GM18870 (cell line): ENCODE results near the gene ZEB2.

ENCODE experiments used
- ATAC-seq: cut with Tn5 transposase; IDR thresholded peaks from one replicate; pipeline ENCODE4 v1.9.1; 2021; ENCODE audit warnings: moderate library complexity; ENCODE audit not compliant: unreplicated experiment

Gene ZEB2

GRCh38 chr2:144514616-144515091, 5.3 kb downstream of the ZEB2 start:
- no peak for ATAC-seq

- ATAC-seq = no peak
Measured at GRCh38 chr2:144513388-144514101, 6.4 kb downstream of the ZEB2 start.

- ATAC-seq = no peak
Measured at GRCh38 chr2:144512891-144513351, 7.0 kb downstream of the ZEB2 start.

GRCh38 chr2:144512470-144512869, 7.4 kb downstream of the ZEB2 start:
- no peak for ATAC-seq

- ATAC-seq = no peak
Measured at GRCh38 chr2:144511937-144512336, 8.0 kb downstream of the ZEB2 start.

- no peak for ATAC-seq
Measured at GRCh38 chr2:144511226-144511810, 8.6 kb downstream of the ZEB2 start.

- peak; percentile 60 for ATAC-seq
Measured at GRCh38 chr2:144510294-144510991, 9.5 kb downstream of the ZEB2 start.

- ATAC-seq = no peak
Measured at GRCh38 chr2:144509879-144510221, 10.1 kb downstream of the ZEB2 start.

GRCh38 chr2:144509001-144509878, 10.7 kb downstream of the ZEB2 start:
- ATAC-seq = no peak

GRCh38 chr2:144508172-144508851, 11.6 kb downstream of the ZEB2 start:
- ATAC-seq = no peak

- ATAC-seq = no peak
Measured at GRCh38 chr2:144507441-144508171, 12.3 kb downstream of the ZEB2 start.

GRCh38 chr2:144505245-144505831, 14.6 kb downstream of the ZEB2 start:
- ATAC-seq = no peak

GRCh38 chr2:144504218-144504641, 15.7 kb downstream of the ZEB2 start:
- ATAC-seq = no peak

GRCh38 chr2:144503242-144503641, 16.7 kb downstream of the ZEB2 start:
- no peak for ATAC-seq

- no peak for ATAC-seq
Measured at GRCh38 chr2:144502369-144502768, 17.6 kb downstream of the ZEB2 start.

- no peak for ATAC-seq
Measured at GRCh38 chr2:144501627-144502026, 18.3 kb downstream of the ZEB2 start.

- no peak for ATAC-seq
Measured at GRCh38 chr2:144501118-144501517, 18.8 kb downstream of the ZEB2 start.

- ATAC-seq = no peak
Measured at GRCh38 chr2:144500563-144500962, 19.4 kb downstream of the ZEB2 start.

- ATAC-seq = no peak
Measured at GRCh38 chr2:144498277-144498676, 21.6 kb downstream of the ZEB2 start.
